KMS-11 (cell line): ENCODE results near the gene CXCL1.
A peak's percentile ranks its signal among the peaks of the same experiment; 100 is the strongest.

Source experiments
- H2AFZ ChIP-seq: fragments of 200-600 bp; sonication (generic); 2 replicates; pipeline ENCODE4 v1.6.1; 2016; ENCODE audit warnings: antibody characterized with exemption, mixed run types, low read depth
- H3K27ac ChIP-seq: fragments of 200-600 bp; sonication (generic); 2 replicates; pipeline ENCODE4 v1.6.1; 2016; ENCODE audit warnings: mild to moderate bottlenecking, mixed run types
- H3K27me3 ChIP-seq: fragments of 200-600 bp; sonication (generic); 2 replicates; pipeline ENCODE4 v1.6.1; 2017; ENCODE audit warnings: mild to moderate bottlenecking, low read depth, mixed run types, moderate library complexity; ENCODE audit not compliant: insufficient read depth
- H3K36me3 ChIP-seq: fragments of 200-600 bp; sonication (generic); 2 replicates; pipeline ENCODE4 v1.6.1; 2017; ENCODE audit warnings: mild to moderate bottlenecking, mixed run types; ENCODE audit not compliant: insufficient read depth
- H3K4me1 ChIP-seq: fragments of 200-600 bp; sonication (generic); 2 replicates; pipeline ENCODE4 v1.6.1; 2016; ENCODE audit warnings: mild to moderate bottlenecking, low read depth, mixed run types; ENCODE audit not compliant: poor library complexity, severe bottlenecking
- H3K4me2 ChIP-seq: fragments of 200-600 bp; sonication (generic); 2 replicates; pipeline ENCODE4 v1.7.0; 2016; ENCODE audit warnings: mild to moderate bottlenecking, mixed run types
- H3K4me3 ChIP-seq: fragments of 200-600 bp; sonication (generic); IDR thresholded peaks from 2 replicates; pipeline ENCODE4 v1.6.1; 2017; ENCODE audit warnings: low read depth, low read length, mixed read lengths; ENCODE audit not compliant: insufficient read depth
- H3K79me2 ChIP-seq: fragments of 200-600 bp; sonication (generic); 2 replicates; pipeline ENCODE4 v1.6.1; 2016; ENCODE audit warnings: low read depth, mixed run types; ENCODE audit not compliant: insufficient read depth
- H3K9ac ChIP-seq: fragments of 200-600 bp; sonication (generic); 2 replicates; pipeline ENCODE4 v1.6.1; 2016; ENCODE audit warnings: mild to moderate bottlenecking, mixed run types
- H4K20me1 ChIP-seq: fragments of 200-600 bp; sonication (generic); 2 replicates; pipeline ENCODE4 v1.6.1; 2016; ENCODE audit warnings: mild to moderate bottlenecking, mixed run types; ENCODE audit not compliant: insufficient read depth
- CTCF ChIP-seq: fragments of 200-600 bp; sonication (generic); conservative IDR thresholded peaks from 2 replicates; pipeline ENCODE4 v1.6.1; 2017; ENCODE audit warnings: low read depth, mild to moderate bottlenecking, antibody characterized with exemption, low read length, moderate library complexity, mixed read lengths

CXCL1 gene

GRCh38 chr4:73875401-73875800, 6.2 kb downstream of the CXCL1 start:
- Histone ChIP-seq H4K20me1 (no peaks in the 10 kb centered on the region), H3K4me1 (no peaks in the 10 kb centered on the region), H3K36me3 (no peaks in the 10 kb centered on the region), H3K27ac (no peak overlapping the region), H3K27me3 (no peaks in the 10 kb centered on the region), H2AFZ (no peak overlapping the region), H3K4me2 (no peak overlapping the region), H3K4me3 (no peak overlapping the region), H3K79me2 (no peaks in the 10 kb centered on the region), H3K9ac (no peak overlapping the region)
- no peak for TF ChIP-seq CTCF

- H4K20me1 ChIP-seq: no peaks in the 10 kb centered on the region
- H2AFZ ChIP-seq: peak overlapping the region; percentile 53
- no peaks in the 10 kb centered on the region for H3K27me3 ChIP-seq
- peak overlapping the region; percentile 92 for H3K4me2 ChIP-seq
- H3K4me3 ChIP-seq: no peak overlapping the region
- TF ChIP-seq CTCF: no peak
- no peaks in the 10 kb centered on the region for H3K36me3 ChIP-seq
- H3K9ac ChIP-seq: peak overlapping the region; percentile 9; the same call in 1 of the 2 replicates
- H3K27ac ChIP-seq: peak overlapping the region; percentile 66
- H3K79me2 ChIP-seq: no peaks in the 10 kb centered on the region
- peaks cover 41% of the 10 kb centered on the region for H3K4me1 ChIP-seq
Observed at GRCh38 chr4:73883306-73883705, 14.1 kb downstream of the CXCL1 start.

GRCh38 chr4:73885574-73886267, 16.5 kb downstream of the CXCL1 start:
- TF ChIP-seq CTCF: no peak
- Histone ChIP-seq H3K4me1 (peaks cover 41% of the 10 kb centered on the region), H3K4me3 (no peak overlapping the region), H3K79me2 (no peaks in the 10 kb centered on the region), H3K27ac (no peak overlapping the region), H2AFZ (no peak overlapping the region), H4K20me1 (no peaks in the 10 kb centered on the region), H3K4me2 (no peak overlapping the region), H3K27me3 (no peaks in the 10 kb centered on the region), H3K9ac (no peak overlapping the region), H3K36me3 (no peaks in the 10 kb centered on the region; the same call in 1 of the 2 replicates)

- Histone ChIP-seq H4K20me1 (no peaks in the 10 kb centered on the region), H3K27me3 (no peaks in the 10 kb centered on the region), H3K4me3 (no peak overlapping the region), H3K27ac (no peak overlapping the region), H3K4me1 (no peaks in the 10 kb centered on the region), H3K4me2 (no peak overlapping the region), H3K36me3 (no peaks in the 10 kb centered on the region; the same call in 1 of the 2 replicates), H3K79me2 (no peaks in the 10 kb centered on the region), H3K9ac (no peak overlapping the region), H2AFZ (no peak overlapping the region)
- no peak for TF ChIP-seq CTCF
Observed at GRCh38 chr4:73891326-73891725, 22.1 kb downstream of the CXCL1 start.
